Right atrium auricular region (tissue), 2 donors: ENCODE data around the gene MAGI2. TPM values are rescaled to one million over a fixed set of nuclear protein-coding genes. Genes with fewer than 3 reads are reported as not detected.

Source experiments
- DNase-seq: peaks from one replicate; pipeline ENCODE4 v3.0.0-alpha.2; 2019; ENCODE audit warnings: low spot score
- H3K27ac ChIP-seq, 2 donors: fragments of 200-600 bp; sonication (generic); 1 replicate in 1 of 2; 2 replicates in 1 of 2; pipeline ENCODE4 v1.5.1; 2016 to 2019
- H3K27me3 ChIP-seq, 2 donors: fragments of 200-600 bp; sonication (generic); one replicate each; pipeline versions ENCODE4 v1.5.1 to v1.6.0; 2017 to 2019
- H3K36me3 ChIP-seq: fragments of 200-600 bp; sonication (generic); one replicate; pipeline ENCODE4 v1.5.1; 2016
- H3K4me1 ChIP-seq, 2 donors: fragments of 200-600 bp; sonication (generic); one replicate each; pipeline versions ENCODE4 v1.5.1 to v1.6.0; 2017 to 2019
- H3K4me3 ChIP-seq, 2 donors: fragments of 200-600 bp; sonication (generic); 1 replicate in 1 of 2; 2 replicates in 1 of 2; pipeline ENCODE4 v1.5.1; 2017 to 2019; ENCODE audit warnings: mild to moderate bottlenecking in 1 of 2, moderate library complexity in 1 of 2
- H3K9me3 ChIP-seq, 2 donors: fragments of 200-600 bp; sonication (generic); one replicate each; pipeline ENCODE4 v1.5.1; 2019
- total RNA-seq, 2 donors: library from RNA; depleted of rRNA; stranded (reverse); fragments of >200 nt; gene quantifications; one replicate each; pipeline ENCODE4 v1.1.0, GENCODE V29; 2016
- TF ChIP-seq, protein P1 (sequence below), 2 donors: fragments of 200-600 bp; sonication (generic); IDR thresholded peaks; one replicate each; pipeline ENCODE4 v1.5.1; 2019; ENCODE audit warnings: antibody characterized with exemption in 2 of 2

The MAGI2 gene
- total RNA-seq, 2 donors from 2014 or later = 5.9 to 6.0 TPM

DNA sequence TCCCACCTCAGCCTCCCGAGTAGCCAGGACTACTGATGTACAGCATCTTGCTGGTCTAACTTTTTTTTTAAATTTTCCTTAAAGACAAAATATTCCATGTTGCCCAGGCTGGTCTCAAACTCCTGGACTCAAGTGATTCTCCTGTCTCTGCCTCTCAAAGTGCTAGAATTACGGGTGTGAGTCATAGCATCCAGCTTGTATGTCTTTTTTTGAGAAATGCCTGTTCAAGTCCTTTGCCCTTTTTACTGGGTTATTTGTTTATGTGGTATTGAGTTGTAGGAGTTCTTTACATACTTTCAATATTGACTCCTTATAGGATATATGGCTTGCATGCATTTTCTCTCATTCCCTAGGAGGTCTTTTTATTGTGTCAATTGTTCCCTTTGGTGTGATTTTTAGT, 486.4 kb downstream of the MAGI2 start:
- H3K9me3 ChIP-seq = no peaks in the 10 kb centered on the region
- no peaks in the 10 kb centered on the region for H3K27me3 ChIP-seq
- TF ChIP-seq, protein P1, sequence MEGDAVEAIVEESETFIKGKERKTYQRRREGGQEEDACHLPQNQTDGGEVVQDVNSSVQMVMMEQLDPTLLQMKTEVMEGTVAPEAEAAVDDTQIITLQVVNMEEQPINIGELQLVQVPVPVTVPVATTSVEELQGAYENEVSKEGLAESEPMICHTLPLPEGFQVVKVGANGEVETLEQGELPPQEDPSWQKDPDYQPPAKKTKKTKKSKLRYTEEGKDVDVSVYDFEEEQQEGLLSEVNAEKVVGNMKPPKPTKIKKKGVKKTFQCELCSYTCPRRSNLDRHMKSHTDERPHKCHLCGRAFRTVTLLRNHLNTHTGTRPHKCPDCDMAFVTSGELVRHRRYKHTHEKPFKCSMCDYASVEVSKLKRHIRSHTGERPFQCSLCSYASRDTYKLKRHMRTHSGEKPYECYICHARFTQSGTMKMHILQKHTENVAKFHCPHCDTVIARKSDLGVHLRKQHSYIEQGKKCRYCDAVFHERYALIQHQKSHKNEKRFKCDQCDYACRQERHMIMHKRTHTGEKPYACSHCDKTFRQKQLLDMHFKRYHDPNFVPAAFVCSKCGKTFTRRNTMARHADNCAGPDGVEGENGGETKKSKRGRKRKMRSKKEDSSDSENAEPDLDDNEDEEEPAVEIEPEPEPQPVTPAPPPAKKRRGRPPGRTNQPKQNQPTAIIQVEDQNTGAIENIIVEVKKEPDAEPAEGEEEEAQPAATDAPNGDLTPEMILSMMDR (IDR thresholded peaks at IDR 0.05) = no peak
- no peaks in the 10 kb centered on the region for H3K36me3 ChIP-seq
- no peak overlapping the region for H3K4me3 ChIP-seq
- H3K27ac ChIP-seq = no peak overlapping the region
- DNase-seq = no peak
- no peaks in the 10 kb centered on the region for H3K4me1 ChIP-seq

DNA sequence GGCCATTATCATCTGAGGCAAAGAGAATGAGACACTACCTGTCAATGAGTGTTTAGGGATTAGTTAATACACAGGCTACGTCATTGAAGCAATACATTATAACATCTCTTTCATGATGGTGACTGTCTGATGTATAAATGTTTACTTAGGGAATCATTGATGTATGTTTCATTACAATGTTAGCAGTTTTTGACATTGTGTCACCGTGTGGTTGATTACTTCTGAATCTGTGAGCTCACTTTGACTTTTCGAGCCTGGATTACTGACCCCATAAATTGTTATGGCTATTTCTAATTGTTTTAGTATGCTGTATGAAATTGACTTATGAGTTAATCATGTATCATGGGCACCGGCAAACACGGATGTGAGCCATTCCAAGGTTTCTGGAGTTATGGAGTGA, 494.0 kb downstream of the MAGI2 start:
- Histone ChIP-seq H3K4me3 (no peak overlapping the region), H3K27ac (no peak overlapping the region), H3K9me3 (no peaks in the 10 kb centered on the region), H3K4me1 (no peaks in the 10 kb centered on the region), H3K27me3 (no peaks in the 10 kb centered on the region), H3K36me3 (no peaks in the 10 kb centered on the region)
- no peak for DNase-seq
- TF ChIP-seq, protein P1 (IDR thresholded peaks at IDR 0.05) = no peak

DNA sequence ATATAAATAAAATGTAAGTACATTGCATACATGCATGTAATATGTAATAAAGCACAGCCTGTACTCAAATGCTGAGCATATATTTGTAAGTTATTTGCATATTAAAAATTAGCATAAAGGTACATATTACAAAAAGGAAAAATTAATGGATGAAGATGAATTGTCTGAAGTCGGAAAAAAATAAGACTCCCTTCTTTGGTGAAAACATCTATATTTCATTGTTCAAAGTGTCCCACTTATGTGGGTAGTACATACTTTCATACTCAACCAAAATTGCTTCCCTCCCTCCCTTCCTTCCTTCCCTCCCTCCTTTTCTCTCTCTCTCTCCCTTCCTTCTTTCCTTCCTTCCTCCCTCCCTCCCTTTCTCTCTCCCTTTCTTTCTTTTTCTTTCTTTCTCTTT, 498.1 kb downstream of the MAGI2 start:
- Histone ChIP-seq H3K27ac (no peak overlapping the region), H3K36me3 (no peaks in the 10 kb centered on the region), H3K4me3 (no peak overlapping the region), H3K9me3 (no peaks in the 10 kb centered on the region), H3K4me1 (no peaks in the 10 kb centered on the region), H3K27me3 (no peaks in the 10 kb centered on the region)
- TF ChIP-seq, protein P1 (IDR thresholded peaks at IDR 0.05) = no peak
- DNase-seq = no peak

DNA sequence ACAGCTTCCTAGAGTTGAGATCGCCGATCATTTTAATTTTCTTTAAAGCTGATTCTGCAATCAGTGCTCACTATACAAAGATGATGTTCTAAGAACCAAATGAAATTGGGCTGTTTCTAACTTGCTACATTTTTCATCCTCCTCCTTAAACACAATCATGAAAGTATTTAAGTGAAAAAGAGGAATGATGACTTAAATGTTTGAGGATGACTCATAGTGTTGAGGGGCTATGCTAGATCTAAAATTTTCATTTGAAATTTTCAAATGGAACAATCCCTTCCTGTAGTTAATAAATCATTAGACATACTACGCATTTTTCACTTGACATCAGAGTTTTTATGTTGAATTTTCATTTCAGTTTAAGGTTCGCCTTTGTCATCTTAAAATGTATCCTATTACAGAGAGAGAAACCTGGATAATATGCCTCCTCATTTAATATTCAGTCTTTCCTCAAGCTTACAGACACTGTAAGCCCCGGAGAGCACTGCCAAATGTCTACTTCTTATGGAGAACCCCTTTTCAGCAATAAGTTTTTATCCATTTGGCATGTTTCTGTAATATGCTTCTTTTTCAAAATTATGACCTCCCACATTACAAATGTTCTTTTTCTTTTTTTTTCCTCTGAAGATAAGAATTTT, 499.6 kb downstream of the MAGI2 start:
- no peaks in the 10 kb centered on the region for H3K9me3 ChIP-seq
- H3K27ac ChIP-seq = no peak overlapping the region
- no peaks in the 10 kb centered on the region for H3K27me3 ChIP-seq
- no peaks in the 10 kb centered on the region for H3K36me3 ChIP-seq
- TF ChIP-seq, protein P1 (IDR thresholded peaks at IDR 0.05) = no peak
- H3K4me1 ChIP-seq = no peaks in the 10 kb centered on the region
- no peak for DNase-seq
- H3K4me3 ChIP-seq = no peak overlapping the region

- Histone ChIP-seq H3K9me3 (no peaks in the 10 kb centered on the region), H3K27ac (no peak overlapping the region), H3K4me3 (no peak overlapping the region), H3K27me3 (no peaks in the 10 kb centered on the region), H3K4me1 (no peaks in the 10 kb centered on the region), H3K36me3 (no peaks in the 10 kb centered on the region)
- DNase-seq = no peak
- TF ChIP-seq, protein P1 (IDR thresholded peaks at IDR 0.05) = no peak
These were observed 500.4 kb downstream of the MAGI2 start for GRCh38 chr7:78953090-78953489.

DNA sequence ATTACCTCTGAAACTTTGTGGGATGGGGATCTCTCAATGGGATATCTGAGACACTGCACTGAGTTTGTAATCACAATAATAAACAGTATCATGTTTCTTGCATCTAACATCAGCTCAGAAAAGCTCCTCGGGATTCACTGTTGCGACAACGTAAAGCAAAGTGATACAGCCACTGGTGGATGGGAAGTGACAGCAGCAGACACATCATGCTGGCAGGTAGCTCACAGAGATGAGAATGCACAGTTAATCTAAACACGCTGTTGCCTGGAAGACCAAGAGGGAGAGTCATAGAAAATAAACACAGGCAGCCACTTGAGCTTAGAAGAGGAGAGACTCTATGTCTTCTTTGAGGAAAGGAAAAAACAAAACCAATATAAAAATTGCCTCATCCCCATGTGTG, 513.8 kb downstream of the MAGI2 start:
- no peaks in the 10 kb centered on the region for H3K27me3 ChIP-seq
- H3K4me1 ChIP-seq = no peaks in the 10 kb centered on the region
- no peak for DNase-seq
- no peaks in the 10 kb centered on the region for H3K9me3 ChIP-seq
- no peaks in the 10 kb centered on the region for H3K36me3 ChIP-seq
- no peak overlapping the region for H3K4me3 ChIP-seq
- no peak overlapping the region for H3K27ac ChIP-seq
- TF ChIP-seq, protein P1 (IDR thresholded peaks at IDR 0.05) = no peak
